Stomach (tissue), 4 donors: ENCODE results near the gene LCTL.

Experiments used
- CTCF ChIP-seq, 7 experiments: fragments of 450-650 bp in 4 of 7; fragments of 200-600 bp in 3 of 7; sonication (generic) in 3 of 7; IDR thresholded peaks; one replicate each; pipeline ENCODE4 v1.5.1; 2016 to 2019; ENCODE audit warnings: antibody characterized with exemption in 7 of 7, control low read depth in 2 of 7, mild to moderate bottlenecking in 1 of 7
- POLR2A ChIP-seq, 4 donors: fragments of 450-650 bp; IDR thresholded peaks; one replicate each; pipeline ENCODE4 v1.6.1; 2016; ENCODE audit warnings: antibody characterized with exemption in 4 of 4, control low read depth in 2 of 4, mild to moderate bottlenecking in 1 of 4, moderate library complexity in 1 of 4
- POLR2AphosphoS5 ChIP-seq, 3 donors: sonication (generic); formaldehyde crosslinking; IDR thresholded peaks; one replicate each; pipeline ENCODE4 v1.6.1; 2016; ENCODE audit warnings: antibody characterized with exemption in 3 of 3

- TF ChIP-seq POLR2AphosphoS5 (IDR thresholded peaks at IDR 0.05) (no peak), POLR2A (IDR thresholded peaks at IDR 0.05) (no peak), CTCF (IDR thresholded peaks at IDR 0.05) (no peak)
Observed at GRCh38 chr15:66514586-66514985, 51.2 kb downstream of the LCTL start.
